Smooth muscle cell (in vitro differentiated cells): ENCODE results near the gene OR51B4. TPM values are rescaled to one million over a fixed set of nuclear protein-coding genes. Genes with fewer than 3 reads are reported as not detected.

Source experiments
- DNase-seq: peaks from one replicate; lab custom pipeline; 2025; ENCODE audit not compliant: unreplicated experiment; lab: John Stamatoyannopoulos, UW
- H2AFZ ChIP-seq: fragments of 200-600 bp; sonication (generic); 2 replicates; pipeline ENCODE4 v1.6.0; 2016; ENCODE audit warnings: antibody characterized with exemption, low read depth, mild to moderate bottlenecking
- H3F3A ChIP-seq: fragments of 200-600 bp; sonication (generic); 2 replicates; pipeline ENCODE4 v1.6.0; 2017; ENCODE audit warnings: antibody characterized with exemption, low read depth
- H3K27ac ChIP-seq: fragments of 200-600 bp; sonication (generic); 2 replicates; pipeline ENCODE4 v1.5.1; 2016; ENCODE audit warnings: low read depth, mild to moderate bottlenecking
- H3K27me3 ChIP-seq: fragments of 200-600 bp; sonication (generic); 2 replicates; pipeline ENCODE4 v1.6.1; 2016; ENCODE audit warnings: low read depth, mild to moderate bottlenecking
- H3K36me3 ChIP-seq: fragments of 200-600 bp; sonication (generic); 2 replicates; pipeline ENCODE4 v1.5.1; 2016; ENCODE audit warnings: low read depth
- H3K4me1 ChIP-seq: fragments of 200-600 bp; sonication (generic); 2 replicates; pipeline ENCODE4 v1.5.1; 2016; ENCODE audit warnings: low read depth
- H3K4me2 ChIP-seq: fragments of 200-600 bp; sonication (generic); 2 replicates; pipeline ENCODE4 v1.6.0; 2016; ENCODE audit warnings: mild to moderate bottlenecking
- H3K4me3 ChIP-seq: fragments of 200-600 bp; sonication (generic); 2 replicates; pipeline ENCODE4 v1.5.1; 2016; ENCODE audit warnings: mild to moderate bottlenecking
- H3K79me2 ChIP-seq: fragments of 200-600 bp; sonication (generic); 2 replicates; pipeline ENCODE4 v1.6.0; 2016; ENCODE audit warnings: low read depth, mild to moderate bottlenecking
- H3K9ac ChIP-seq: fragments of 200-600 bp; sonication (generic); 2 replicates; pipeline ENCODE4 v1.6.0; 2016; ENCODE audit warnings: low read depth
- H3K9me3 ChIP-seq: fragments of 200-600 bp; sonication (generic); replicated peaks from 2 replicates; pipeline ENCODE4 v1.5.1; 2016; ENCODE audit warnings: low read depth
- H4K20me1 ChIP-seq: fragments of 200-600 bp; sonication (generic); 2 replicates; pipeline ENCODE4 v1.6.0; 2016; ENCODE audit warnings: low read depth
- WGBS: methylation state at CpG from one replicate; pipeline ENCODE4 v1.1.7; 2016; ENCODE audit warnings: low lambda C conversion rate; 5-methylcytosine and 5-hydroxymethylcytosine counted together
- polyA plus RNA-seq: library from polyadenylated mRNA; unstranded; fragments of >200 nt; fragmentation: Nextera tagmentation; extraction: Ambion mirVana; gene quantifications from 2 replicates; pipeline ENCODE4 v1.2.1, GENCODE V29; 2016
- total RNA-seq: library from RNA; depleted of rRNA; stranded (reverse); fragments of >200 nt; gene quantifications from 2 replicates; pipeline ENCODE4 v1.2.3, GENCODE V29; 2014
- TF ChIP-seq, protein P1 (sequence below): fragments of 200-600 bp; sonication (generic); IDR thresholded peaks from 2 replicates; pipeline ENCODE4 v1.5.1; 2017; ENCODE audit warnings: borderline replicate concordance, mild to moderate bottlenecking, antibody characterized with exemption; ENCODE audit not compliant: insufficient read depth, poor library complexity, severe bottlenecking

Gene OR51B4
- total and polyA plus RNA-seq, 2 experiments from 2014 or later = not detected

DNA sequence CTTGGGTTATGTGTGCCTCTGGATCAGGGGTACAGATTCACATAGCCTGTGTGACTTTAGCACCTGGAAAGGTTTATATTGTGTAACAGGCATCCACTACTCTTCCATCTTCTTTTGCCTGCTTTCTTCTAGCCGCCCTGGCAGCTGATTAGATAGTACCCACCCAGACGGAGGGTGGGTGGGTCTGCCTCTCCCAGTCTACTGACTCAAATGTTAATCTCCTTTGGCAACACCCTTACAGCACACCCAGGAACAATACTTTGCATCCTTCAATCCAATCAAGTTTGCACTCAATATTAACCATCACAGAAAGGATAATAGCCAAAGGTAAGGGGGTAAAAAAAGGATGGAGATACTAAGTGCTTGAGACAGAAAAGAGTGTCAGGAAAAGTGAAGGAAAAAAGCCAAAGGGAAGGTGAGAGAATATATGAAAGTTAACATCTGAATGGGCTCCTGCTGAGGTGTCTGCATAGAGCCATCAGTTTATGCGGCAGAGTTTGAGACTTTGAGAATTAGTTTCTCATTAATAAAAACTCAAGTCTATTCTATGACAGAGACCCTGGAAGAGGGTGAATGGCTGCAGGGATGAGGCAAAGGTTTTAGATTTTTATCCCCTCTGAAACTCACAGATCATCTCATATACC, 46.9 kb upstream of the OR51B4 start:
- Histone ChIP-seq H3K4me1 (no peaks in the 10 kb centered on the region), H3K4me3 (no peak overlapping the region), H3K9ac (no peak overlapping the region), H3K79me2 (no peaks in the 10 kb centered on the region), H3F3A (no peaks in the 10 kb centered on the region), H3K9me3 (no peaks in the 10 kb centered on the region), H2AFZ (no peak overlapping the region), H3K4me2 (no peak overlapping the region), H4K20me1 (no peaks in the 10 kb centered on the region), H3K36me3 (no peaks in the 10 kb centered on the region), H3K27me3 (no peaks in the 10 kb centered on the region), H3K27ac (no peak overlapping the region)
- TF ChIP-seq, protein P1, sequence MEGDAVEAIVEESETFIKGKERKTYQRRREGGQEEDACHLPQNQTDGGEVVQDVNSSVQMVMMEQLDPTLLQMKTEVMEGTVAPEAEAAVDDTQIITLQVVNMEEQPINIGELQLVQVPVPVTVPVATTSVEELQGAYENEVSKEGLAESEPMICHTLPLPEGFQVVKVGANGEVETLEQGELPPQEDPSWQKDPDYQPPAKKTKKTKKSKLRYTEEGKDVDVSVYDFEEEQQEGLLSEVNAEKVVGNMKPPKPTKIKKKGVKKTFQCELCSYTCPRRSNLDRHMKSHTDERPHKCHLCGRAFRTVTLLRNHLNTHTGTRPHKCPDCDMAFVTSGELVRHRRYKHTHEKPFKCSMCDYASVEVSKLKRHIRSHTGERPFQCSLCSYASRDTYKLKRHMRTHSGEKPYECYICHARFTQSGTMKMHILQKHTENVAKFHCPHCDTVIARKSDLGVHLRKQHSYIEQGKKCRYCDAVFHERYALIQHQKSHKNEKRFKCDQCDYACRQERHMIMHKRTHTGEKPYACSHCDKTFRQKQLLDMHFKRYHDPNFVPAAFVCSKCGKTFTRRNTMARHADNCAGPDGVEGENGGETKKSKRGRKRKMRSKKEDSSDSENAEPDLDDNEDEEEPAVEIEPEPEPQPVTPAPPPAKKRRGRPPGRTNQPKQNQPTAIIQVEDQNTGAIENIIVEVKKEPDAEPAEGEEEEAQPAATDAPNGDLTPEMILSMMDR = no peak
- DNase-seq = no peak
- 47% methylated on average over 3 of the region's 3 CpGs for WGBS

DNA sequence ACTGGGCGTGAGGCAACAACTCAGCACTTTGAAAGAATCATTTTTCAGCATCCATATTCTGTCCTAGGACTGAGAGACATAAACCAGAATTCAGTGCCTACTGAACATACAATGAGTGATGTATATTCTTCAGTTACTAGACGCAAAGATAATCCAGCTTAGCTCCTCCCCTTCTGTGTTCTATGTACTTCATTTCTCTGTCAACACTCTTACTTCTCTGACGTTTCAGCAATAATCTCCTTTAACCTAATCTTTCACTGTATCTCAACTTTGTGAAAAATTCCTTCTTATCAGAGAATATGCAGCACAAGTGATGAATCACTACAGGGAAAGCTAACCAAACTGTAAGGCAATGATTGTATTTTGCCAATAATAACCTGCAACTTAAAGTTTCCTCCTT, 44.1 kb upstream of the OR51B4 start:
- WGBS = 71% methylated on average over 3 of the region's 3 CpGs
- Histone ChIP-seq H3K27me3 (no peaks in the 10 kb centered on the region), H4K20me1 (no peaks in the 10 kb centered on the region), H3K36me3 (no peaks in the 10 kb centered on the region), H3K79me2 (no peaks in the 10 kb centered on the region), H3K9me3 (no peaks in the 10 kb centered on the region), H2AFZ (no peak overlapping the region), H3K4me3 (no peak overlapping the region), H3K4me1 (no peaks in the 10 kb centered on the region), H3K9ac (no peak overlapping the region), H3K4me2 (no peak overlapping the region), H3K27ac (no peak overlapping the region), H3F3A (no peaks in the 10 kb centered on the region)
- no peak for DNase-seq
- TF ChIP-seq, protein P1 = no peak

- no peaks in the 10 kb centered on the region for H3K9me3 ChIP-seq
- H4K20me1 ChIP-seq = no peaks in the 10 kb centered on the region
- H3K4me3 ChIP-seq = no peak within 1 kb of the TSS
- TF ChIP-seq, protein P1 = no peak
- no peak within 1 kb of the TSS for H3K4me2 ChIP-seq
- no peaks in the 10 kb centered on the region for H3K79me2 ChIP-seq
- no peak within 1 kb of the TSS for H2AFZ ChIP-seq
- WGBS = 87% methylated on average over 6 of the region's 6 CpGs
- no peaks in the 10 kb centered on the region for H3K36me3 ChIP-seq
- H3K27me3 ChIP-seq = no peaks in the 10 kb centered on the region
- DNase-seq = no peak
- no peaks in the 10 kb centered on the region for H3K4me1 ChIP-seq
- H3K9ac ChIP-seq = no peak within 1 kb of the TSS
- H3F3A ChIP-seq = no peaks in the 10 kb centered on the region
- no peak within 1 kb of the TSS for H3K27ac ChIP-seq
Observed at GRCh38 chr11:5343474-5344335, 42.0 kb upstream of the OR51B4 start, which contains the start of gene OR51B5. Gene OR51B5 (minus strand): TSS chr11:5343524. CDS start chr11:5343524, 0 bp downstream.
